HG02981 (cell line): Measurements from ENCODE around the gene PYCARD.
"Not testable (repeated sequence)": the region's sequence is repeated elsewhere in the genome, so short reads cannot be mapped to it uniquely, and the experiment has no call there.

Experiments
- ATAC-seq: cut with Tn5 transposase; IDR thresholded peaks from one replicate; pipeline ENCODE4 v1.9.1; 2021; ENCODE audit warnings: mild to moderate bottlenecking, moderate library complexity; ENCODE audit not compliant: unreplicated experiment

The PYCARD gene

GRCh38 chr16:31215287-31216162 is 13.0 kb upstream of the PYCARD start:
- no peak for ATAC-seq

- ATAC-seq, result no peak
These were observed 12.2 kb upstream of the PYCARD start for GRCh38 chr16:31214708-31215286.

GRCh38 chr16:31213877-31214707 is 11.5 kb upstream of the PYCARD start, which contains the start of gene TRIM72:
Gene TRIM72, plus strand, starts transcription at chr16:31214119. Its CDS starts 620 bp downstream, at chr16:31214739.
- no peak for ATAC-seq

GRCh38 chr16:31213342-31213741 is 10.8 kb upstream of the PYCARD start:
- ATAC-seq, result no peak

- ATAC-seq, result no peak
These were observed 4.2 kb upstream of the PYCARD start for GRCh38 chr16:31206776-31207175.

- ATAC-seq, result no peak
These were observed 2.5 kb upstream of the PYCARD start for GRCh38 chr16:31204871-31205666.

- ATAC-seq, result peak; percentile 51
These were observed 762 bp downstream of the PYCARD start for GRCh38 chr16:31201582-31202413.

GRCh38 chr16:31200821-31201568 is 1.6 kb downstream of the PYCARD start:
- ATAC-seq, result no peak

- not testable (repeated sequence) for ATAC-seq
These were observed 2.4 kb downstream of the PYCARD start for GRCh38 chr16:31200111-31200510.

- no peak for ATAC-seq
These were observed 3.0 kb downstream of the PYCARD start for GRCh38 chr16:31199430-31200041.

GRCh38 chr16:31198207-31198882 is 4.2 kb downstream of the PYCARD start:
- ATAC-seq, result no peak

- ATAC-seq, result no peak
These were observed 6.1 kb downstream of the PYCARD start for GRCh38 chr16:31196324-31197088.

- not testable (repeated sequence) for ATAC-seq
These were observed 6.7 kb downstream of the PYCARD start for GRCh38 chr16:31195861-31196260.

GRCh38 chr16:31194898-31195297 is 7.7 kb downstream of the PYCARD start:
- ATAC-seq, result no peak

GRCh38 chr16:31193874-31194273 is 8.7 kb downstream of the PYCARD start:
- no peak for ATAC-seq

- ATAC-seq, result no peak
These were observed 9.5 kb downstream of the PYCARD start for GRCh38 chr16:31192856-31193642.
